ENCODE data around the gene SDK1.
"Not testable (repeated sequence)": the region's sequence is repeated elsewhere in the genome, so short reads cannot be mapped to it uniquely, and the experiment has no call there.

Gene SDK1

GRCh38 chr7:4237296-4238235 is 936.5 kb downstream of the SDK1 start:
- DNase-seq (ENCODE audit: low spot score): no peak

GRCh38 chr7:4238861-4239260 is 937.8 kb downstream of the SDK1 start:
- no peak for DNase-seq (ENCODE audit: low spot score)

GRCh38 chr7:4240042-4240441 is 939.0 kb downstream of the SDK1 start:
- peak; percentile 47 for DNase-seq (ENCODE audit: low spot score)

GRCh38 chr7:4240520-4241303 is 939.7 kb downstream of the SDK1 start:
- DNase-seq (ENCODE audit: low spot score): no peak

- no peak for DNase-seq (ENCODE audit: low spot score)
Observed at GRCh38 chr7:4241304-4241612, 940.2 kb downstream of the SDK1 start.

- DNase-seq (ENCODE audit: low spot score): no peak
Observed at GRCh38 chr7:4241791-4242190, 940.7 kb downstream of the SDK1 start.

- no peak for DNase-seq (ENCODE audit: low spot score)
Observed at GRCh38 chr7:4242706-4243105, 941.7 kb downstream of the SDK1 start.

- no peak for DNase-seq (ENCODE audit: low spot score)
Observed at GRCh38 chr7:4244041-4244440, 943.0 kb downstream of the SDK1 start.

GRCh38 chr7:4244635-4245034 is 943.6 kb downstream of the SDK1 start:
- DNase-seq (ENCODE audit: low spot score): no peak

GRCh38 chr7:4245135-4245865 is 944.2 kb downstream of the SDK1 start:
- no peak for DNase-seq (ENCODE audit: low spot score)

GRCh38 chr7:4245866-4246470 is 944.9 kb downstream of the SDK1 start:
- no peak for DNase-seq (ENCODE audit: low spot score)

GRCh38 chr7:4246536-4246935 is 945.5 kb downstream of the SDK1 start:
- DNase-seq (ENCODE audit: low spot score): no peak

GRCh38 chr7:4247106-4247876 is 946.2 kb downstream of the SDK1 start:
- DNase-seq (ENCODE audit: low spot score): no peak

GRCh38 chr7:4248295-4248694 is 947.2 kb downstream of the SDK1 start:
- no peak for DNase-seq (ENCODE audit: low spot score)

GRCh38 chr7:4249241-4249640 is 948.2 kb downstream of the SDK1 start:
- no peak for DNase-seq (ENCODE audit: low spot score)

- no peak for DNase-seq (ENCODE audit: low spot score)
Observed at GRCh38 chr7:4255336-4255735, 954.3 kb downstream of the SDK1 start.

GRCh38 chr7:4256286-4256685 is 955.2 kb downstream of the SDK1 start:
- no peak for DNase-seq (ENCODE audit: low spot score)

- DNase-seq (ENCODE audit: low spot score): no peak
Observed at GRCh38 chr7:4257146-4258111, 956.4 kb downstream of the SDK1 start.

- DNase-seq (ENCODE audit: low spot score): not testable (repeated sequence)
Observed at GRCh38 chr7:4260116-4260515, 959.1 kb downstream of the SDK1 start.
